ENCODE data around the gene HSF2BP.

HSF2BP gene

DNA sequence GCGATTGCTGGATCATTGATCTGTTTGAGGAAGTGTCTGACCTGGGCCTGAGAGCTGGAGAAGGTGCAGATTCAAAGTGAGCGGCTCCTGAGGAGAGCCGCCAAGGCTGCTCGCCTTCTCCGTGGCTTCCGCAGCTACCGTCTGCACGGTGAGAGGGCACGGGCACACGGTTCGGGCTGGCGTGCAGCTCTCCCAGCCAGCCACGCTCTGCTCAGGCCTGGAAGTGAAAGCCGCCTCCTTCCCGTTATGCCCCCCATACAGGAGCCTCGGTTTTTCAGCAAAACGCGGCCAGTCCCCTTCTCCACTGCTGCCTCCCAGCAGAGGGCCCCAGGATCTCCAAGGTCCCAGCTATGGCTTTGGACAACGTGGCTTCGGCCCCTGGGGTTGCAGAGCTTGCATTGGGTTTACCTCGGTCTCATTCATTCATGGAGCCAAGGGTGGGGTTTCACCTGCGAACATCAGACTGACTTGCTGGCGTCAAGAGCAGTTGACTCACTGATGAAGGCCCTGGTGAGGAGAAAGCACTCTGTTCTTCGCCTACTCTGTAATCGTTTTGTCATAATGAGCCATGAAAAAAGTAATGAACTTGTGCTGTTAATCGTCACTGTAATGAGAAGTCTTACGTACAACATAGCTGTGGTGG is 35.3 kb upstream of the HSF2BP start:
- DNase-seq (ENCODE audit: extremely low read depth, insufficient read length), result no peak
- TF ChIP-seq, protein P1, sequence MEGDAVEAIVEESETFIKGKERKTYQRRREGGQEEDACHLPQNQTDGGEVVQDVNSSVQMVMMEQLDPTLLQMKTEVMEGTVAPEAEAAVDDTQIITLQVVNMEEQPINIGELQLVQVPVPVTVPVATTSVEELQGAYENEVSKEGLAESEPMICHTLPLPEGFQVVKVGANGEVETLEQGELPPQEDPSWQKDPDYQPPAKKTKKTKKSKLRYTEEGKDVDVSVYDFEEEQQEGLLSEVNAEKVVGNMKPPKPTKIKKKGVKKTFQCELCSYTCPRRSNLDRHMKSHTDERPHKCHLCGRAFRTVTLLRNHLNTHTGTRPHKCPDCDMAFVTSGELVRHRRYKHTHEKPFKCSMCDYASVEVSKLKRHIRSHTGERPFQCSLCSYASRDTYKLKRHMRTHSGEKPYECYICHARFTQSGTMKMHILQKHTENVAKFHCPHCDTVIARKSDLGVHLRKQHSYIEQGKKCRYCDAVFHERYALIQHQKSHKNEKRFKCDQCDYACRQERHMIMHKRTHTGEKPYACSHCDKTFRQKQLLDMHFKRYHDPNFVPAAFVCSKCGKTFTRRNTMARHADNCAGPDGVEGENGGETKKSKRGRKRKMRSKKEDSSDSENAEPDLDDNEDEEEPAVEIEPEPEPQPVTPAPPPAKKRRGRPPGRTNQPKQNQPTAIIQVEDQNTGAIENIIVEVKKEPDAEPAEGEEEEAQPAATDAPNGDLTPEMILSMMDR (IDR thresholded peaks at IDR 0.05; ENCODE audit: insufficient read depth, low read length, poor library complexity, severe bottlenecking), result no peak
- H3K27me3 ChIP-seq (replicated peaks; ENCODE audit: control insufficient read depth, insufficient read depth, low read length), result no peaks in the 10 kb centered on the region
- H3K4me3 ChIP-seq (replicated peaks; ENCODE audit: low read depth, low read length), result no peak overlapping the region
- H3K36me3 ChIP-seq (ENCODE audit: control insufficient read depth, insufficient read depth, low read length), result peaks cover 26% of the 10 kb centered on the region

DNA sequence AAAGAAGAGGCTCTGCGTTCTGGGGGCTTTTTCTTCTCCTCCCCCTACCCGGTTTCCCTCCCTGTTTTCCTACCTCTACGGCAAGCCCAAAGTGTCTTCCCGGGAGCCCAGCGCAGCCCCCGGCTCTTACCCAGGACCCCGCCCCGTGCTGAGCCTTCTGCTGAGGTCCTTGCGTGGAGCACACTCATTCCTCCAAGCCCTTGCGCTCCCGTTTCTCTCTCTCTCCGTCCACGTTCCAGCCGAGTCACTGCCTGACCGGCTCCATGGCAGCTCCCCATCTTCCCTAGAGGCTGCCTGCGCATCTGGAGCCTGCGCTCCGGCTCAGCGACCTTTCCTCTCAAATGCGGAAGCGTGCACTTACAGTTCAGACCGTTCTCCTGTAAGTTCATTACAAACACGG is 34.7 kb upstream of the HSF2BP start:
- no peak overlapping the region for H3K4me3 ChIP-seq (replicated peaks; ENCODE audit: low read depth, low read length)
- no peak for DNase-seq (ENCODE audit: extremely low read depth, insufficient read length)
- peaks cover 32% of the 10 kb centered on the region for H3K36me3 ChIP-seq (ENCODE audit: control insufficient read depth, insufficient read depth, low read length)
- TF ChIP-seq, protein P1 (IDR thresholded peaks at IDR 0.05; ENCODE audit: insufficient read depth, low read length, poor library complexity, severe bottlenecking), result no peak
- no peaks in the 10 kb centered on the region for H3K27me3 ChIP-seq (replicated peaks; ENCODE audit: control insufficient read depth, insufficient read depth, low read length)

DNA sequence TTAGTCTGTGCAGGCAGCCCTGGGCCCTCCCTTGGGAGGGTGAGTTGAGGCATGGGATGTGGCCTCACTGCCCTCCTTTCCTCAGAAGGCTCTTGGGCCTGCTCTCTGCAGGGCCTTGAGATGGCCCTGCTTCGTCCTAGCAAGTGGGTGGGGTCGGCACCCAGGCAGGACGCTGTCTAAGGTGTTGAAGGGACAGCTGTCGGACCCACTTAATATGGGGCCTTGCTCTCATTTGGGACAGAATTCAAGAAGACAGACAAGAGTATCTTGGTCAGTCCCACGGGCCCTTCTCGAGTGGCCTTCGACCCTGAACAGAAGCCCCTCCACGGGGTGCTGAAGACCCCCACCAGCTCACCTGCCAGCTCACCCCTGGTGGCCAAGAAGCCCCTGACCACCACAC is 33.7 kb upstream of the HSF2BP start:
- H3K27me3 ChIP-seq (replicated peaks; ENCODE audit: control insufficient read depth, insufficient read depth, low read length), result no peaks in the 10 kb centered on the region
- H3K4me3 ChIP-seq (replicated peaks; ENCODE audit: low read depth, low read length), result no peak overlapping the region
- H3K36me3 ChIP-seq (ENCODE audit: control insufficient read depth, insufficient read depth, low read length), result peaks cover 38% of the 10 kb centered on the region
- TF ChIP-seq, protein P1 (IDR thresholded peaks at IDR 0.05; ENCODE audit: insufficient read depth, low read length, poor library complexity, severe bottlenecking), result no peak
- DNase-seq (ENCODE audit: extremely low read depth, insufficient read length), result no peak

DNA sequence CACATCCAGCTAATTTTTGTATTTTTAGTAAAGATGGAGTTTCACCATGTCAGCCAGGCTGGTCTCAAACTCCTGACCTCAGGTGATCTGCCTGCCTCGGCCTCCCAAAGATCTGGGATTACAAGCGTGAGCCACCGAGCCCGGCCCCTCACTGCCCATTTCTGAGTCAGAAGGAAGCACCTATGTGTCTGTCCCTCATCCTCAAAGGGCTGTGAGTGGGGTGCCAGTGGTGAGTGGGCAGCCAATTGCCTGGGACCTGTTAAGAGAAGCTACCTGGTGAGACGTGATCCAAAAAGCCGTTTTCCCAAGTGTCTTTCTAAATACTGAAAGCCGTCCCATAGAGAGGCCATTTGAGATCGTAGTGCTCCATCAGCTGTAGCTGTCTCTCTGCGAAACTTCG is 32.5 kb upstream of the HSF2BP start:
- DNase-seq (ENCODE audit: extremely low read depth, insufficient read length), result no peak
- H3K4me3 ChIP-seq (replicated peaks; ENCODE audit: low read depth, low read length), result no peak overlapping the region
- TF ChIP-seq, protein P1 (IDR thresholded peaks at IDR 0.05; ENCODE audit: insufficient read depth, low read length, poor library complexity, severe bottlenecking), result no peak
- no peaks in the 10 kb centered on the region for H3K27me3 ChIP-seq (replicated peaks; ENCODE audit: control insufficient read depth, insufficient read depth, low read length)
- peaks cover 44% of the 10 kb centered on the region for H3K36me3 ChIP-seq (ENCODE audit: control insufficient read depth, insufficient read depth, low read length)

DNA sequence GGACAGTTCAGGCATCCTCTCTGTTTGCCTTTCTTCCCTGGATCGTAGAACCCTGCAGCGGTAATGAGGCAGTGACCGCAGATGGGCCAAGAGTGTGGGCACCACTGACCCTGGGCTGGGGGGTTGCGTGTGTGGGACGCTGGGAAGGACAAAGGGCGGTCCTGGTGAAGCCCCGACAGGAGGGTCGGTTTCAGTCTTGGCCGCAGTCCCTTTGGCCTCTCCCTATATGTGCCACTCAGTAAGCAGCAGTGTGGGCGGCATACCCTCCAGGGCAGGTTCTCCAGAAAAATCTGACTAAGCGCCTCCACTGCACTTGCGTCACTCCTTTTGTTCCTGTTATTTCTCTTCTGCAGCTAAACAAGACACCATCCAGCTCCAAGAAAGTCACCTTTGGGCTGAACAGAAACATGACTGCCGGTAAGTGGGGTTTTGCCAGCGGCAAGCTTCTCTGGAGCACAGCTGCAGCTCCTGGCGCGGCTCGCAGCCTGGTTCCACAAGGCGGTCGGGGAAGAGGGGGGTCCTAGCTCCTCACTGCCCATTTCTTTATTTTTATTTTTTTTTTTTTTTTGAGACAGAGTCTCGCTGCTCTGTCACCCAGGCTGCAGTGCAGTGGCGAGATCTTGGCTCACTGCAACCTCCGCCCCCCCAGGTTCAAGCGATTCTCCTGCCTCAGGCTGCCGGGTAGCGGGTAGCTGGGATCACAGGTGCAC is 32.0 kb upstream of the HSF2BP start:
- TF ChIP-seq, protein P1 (IDR thresholded peaks at IDR 0.05; ENCODE audit: insufficient read depth, low read length, poor library complexity, severe bottlenecking), result no peak
- H3K4me3 ChIP-seq (replicated peaks; ENCODE audit: low read depth, low read length), result no peak overlapping the region
- H3K27me3 ChIP-seq (replicated peaks; ENCODE audit: control insufficient read depth, insufficient read depth, low read length), result no peaks in the 10 kb centered on the region
- H3K36me3 ChIP-seq (ENCODE audit: control insufficient read depth, insufficient read depth, low read length), result peaks cover 46% of the 10 kb centered on the region
- DNase-seq (ENCODE audit: extremely low read depth, insufficient read length), result no peak

All from GM06990 (cell line).